Stomach smooth muscle (tissue), 2 donors: ENCODE measurements around the gene LYPD4.
"Not testable (repeated sequence)": the region's sequence is repeated elsewhere in the genome, so short reads cannot be mapped to it uniquely, and the experiment has no call there.

ENCODE experiments used
- H3K27ac ChIP-seq: one replicate; pipeline ENCODE4 v1.7.0; 2013; ENCODE audit warnings: mild to moderate bottlenecking, low read length, inconsistent platforms
- H3K27me3 ChIP-seq, 2 donors: one replicate each; pipeline ENCODE4 v1.7.0; 2013; ENCODE audit warnings: low read length in 2 of 2; ENCODE audit not compliant: insufficient read depth in 2 of 2, control insufficient read depth in 1 of 2
- H3K36me3 ChIP-seq, 2 donors: one replicate each; pipeline ENCODE4 v1.7.0; 2013; ENCODE audit warnings: low read length in 2 of 2; ENCODE audit not compliant: control insufficient read depth in 2 of 2, insufficient read depth in 2 of 2
- H3K4me1 ChIP-seq: one replicate; pipeline ENCODE4 v1.7.0; 2013; ENCODE audit warnings: low read length; ENCODE audit not compliant: control insufficient read depth, insufficient read depth
- H3K4me3 ChIP-seq, 2 donors: one replicate each; pipeline ENCODE4 v1.7.0; 2013; ENCODE audit warnings: low read length in 2 of 2
- H3K9ac ChIP-seq, 2 donors: one replicate each; pipeline ENCODE4 v1.7.0; 2013; ENCODE audit warnings: low read length in 2 of 2, mild to moderate bottlenecking in 1 of 2
- H3K9me3 ChIP-seq, 2 donors: one replicate each; pipeline ENCODE4 v1.7.0; 2013; ENCODE audit warnings: low read length in 2 of 2; ENCODE audit not compliant: control insufficient read depth in 2 of 2
- donor health status: healthy.
- donor health status: Pancreatic carcinoma.

The LYPD4 gene

DNA sequence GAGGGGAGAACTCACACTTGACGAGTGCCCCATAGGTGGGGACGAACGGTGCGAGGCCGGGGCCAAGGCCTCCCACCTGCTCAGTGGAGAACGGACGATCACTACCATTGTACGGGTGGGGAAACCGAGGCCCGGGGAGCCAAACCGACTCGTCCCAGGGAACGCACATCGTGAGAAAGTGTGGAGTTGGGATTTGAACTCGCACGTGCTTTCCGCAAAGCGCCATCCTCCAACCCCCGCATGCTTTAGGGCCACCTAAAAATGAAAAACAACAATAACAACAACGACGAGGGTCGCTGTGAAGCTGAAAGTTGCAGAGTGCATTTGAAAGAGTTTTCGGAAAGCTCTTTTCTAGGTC, 39.0 kb upstream of the LYPD4 start:
- Histone ChIP-seq H3K27ac (peak overlapping the region; percentile 55), H3K4me3 (peak overlapping the region; percentile 93 to 98), H3K9ac (peak overlapping the region; percentile 78 to 86), H3K36me3 (no peaks in the 10 kb centered on the region), H3K4me1 (peaks cover 22% of the 10 kb centered on the region), H3K9me3 (no peaks in the 10 kb centered on the region), H3K27me3 (no peaks in the 10 kb centered on the region)

DNA sequence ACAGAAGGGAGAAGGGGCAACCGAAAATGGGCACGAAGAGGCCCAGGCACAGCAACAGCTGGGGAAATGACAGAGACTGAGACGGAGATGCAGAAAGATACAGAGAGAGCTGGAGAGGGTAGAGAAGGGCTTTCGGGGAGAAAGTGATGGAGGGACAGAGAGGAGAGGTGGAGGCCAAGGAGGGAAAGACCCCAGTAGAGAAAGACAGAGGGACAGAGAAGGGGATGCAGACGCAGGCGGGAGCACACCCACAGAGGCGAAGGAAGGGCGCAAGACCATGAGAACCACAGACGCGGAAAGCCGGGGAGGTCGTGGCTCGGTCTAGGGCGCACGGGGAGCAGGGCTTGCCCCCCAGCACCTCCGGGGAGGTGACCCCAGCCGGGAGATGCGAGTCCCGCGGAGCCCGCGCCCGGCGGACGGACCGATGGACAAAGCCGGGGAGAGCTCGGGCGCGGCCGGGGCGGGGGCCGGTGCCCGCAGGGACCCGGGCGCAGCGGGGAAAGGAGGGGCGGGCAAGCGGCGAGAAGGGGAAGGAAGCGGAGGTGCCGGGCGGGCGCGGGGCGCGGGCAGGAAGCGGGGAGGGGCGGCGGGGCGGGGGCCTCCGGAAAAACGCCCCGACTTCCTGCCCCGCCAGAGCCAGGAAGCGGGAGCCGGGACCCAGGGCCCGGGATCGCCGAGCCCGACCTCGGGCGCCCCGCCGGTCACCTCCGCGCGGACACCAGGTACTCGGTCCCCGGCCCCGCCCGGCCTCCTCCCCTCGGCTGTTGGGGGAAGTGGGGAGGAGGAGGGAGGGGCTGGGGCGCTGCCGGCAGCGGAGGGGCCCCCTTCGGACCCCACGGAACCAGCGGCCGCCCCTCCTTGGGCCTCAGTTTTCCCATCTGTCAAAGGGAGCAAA, 38.3 kb upstream of the LYPD4 start, which contains the start of gene ARHGEF1:
Gene ARHGEF1, plus strand, starts transcription at position 617 of the 895 bp plus-strand sequence. CDS start 4,899 bp downstream, outside the sequence.
- H3K36me3 ChIP-seq, result no peaks in the 10 kb centered on the region
- H3K27me3 ChIP-seq, result no peaks in the 10 kb centered on the region
- H3K4me3 ChIP-seq, result peak within 1 kb of the TSS; percentile 93 to 98
- H3K27ac ChIP-seq, result peak within 1 kb of the TSS; percentile 55
- no peaks in the 10 kb centered on the region for H3K9me3 ChIP-seq
- peaks cover 22% of the 10 kb centered on the region for H3K4me1 ChIP-seq
- H3K9ac ChIP-seq, result peak within 1 kb of the TSS; percentile 78 to 86

DNA sequence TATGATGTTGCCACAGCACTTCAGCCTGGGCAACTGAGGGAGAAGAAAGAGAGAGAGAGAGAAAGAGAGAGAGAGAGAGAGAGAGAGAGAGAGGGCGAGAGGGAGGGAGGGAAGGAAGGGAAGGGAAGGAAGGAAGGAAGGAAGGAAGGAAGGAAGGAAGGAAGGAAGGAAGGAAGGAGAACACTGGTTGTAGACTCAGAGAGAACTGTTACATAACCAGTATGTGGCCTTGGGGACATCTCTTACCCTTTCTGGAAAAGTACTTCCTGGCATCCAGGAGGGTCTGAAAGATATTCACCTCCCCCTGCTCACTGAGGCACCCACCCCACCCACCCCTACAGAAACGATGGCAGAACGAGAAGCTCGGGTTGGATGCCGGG, 35.8 kb upstream of the LYPD4 start:
- Histone ChIP-seq H3K9ac (no peak overlapping the region), H3K4me1 (peaks cover 17% of the 10 kb centered on the region), H3K9me3 (no peaks in the 10 kb centered on the region), H3K4me3 (no peak overlapping the region), H3K27ac (no peak overlapping the region), H3K27me3 (no peaks in the 10 kb centered on the region), H3K36me3 (no peaks in the 10 kb centered on the region)

DNA sequence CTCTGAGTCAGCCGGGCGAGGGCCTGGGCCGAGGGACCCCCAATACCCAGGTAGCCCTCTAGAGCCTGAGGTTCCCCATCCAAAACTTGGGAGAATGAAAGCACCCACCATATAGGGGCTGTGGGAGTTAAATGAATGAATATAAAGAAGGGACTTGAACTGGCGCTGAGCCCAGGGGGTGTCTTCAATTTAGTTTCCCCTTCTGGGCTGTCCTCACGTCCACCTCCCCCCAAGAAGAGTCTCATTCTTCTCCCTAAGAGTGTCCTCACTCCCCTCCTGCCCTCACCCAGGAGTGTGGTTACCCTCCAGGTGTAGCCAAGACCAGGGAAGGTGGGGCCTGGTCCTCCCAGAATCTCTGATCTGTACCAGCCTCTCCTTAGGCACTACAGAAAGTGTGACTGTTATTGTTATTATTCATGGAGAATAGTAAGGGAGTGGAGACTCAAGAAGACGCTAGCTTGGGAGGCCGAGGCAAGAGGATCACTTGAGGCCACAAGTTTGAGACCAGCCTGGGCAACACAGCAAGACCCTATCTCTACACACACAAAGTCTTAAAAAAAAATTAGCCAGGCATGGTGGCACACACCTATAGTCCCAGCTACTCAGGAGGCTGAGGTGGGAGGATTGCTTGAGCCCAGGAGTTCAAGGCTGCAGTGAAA, 35.3 kb upstream of the LYPD4 start:
- Histone ChIP-seq H3K4me3 (no peak overlapping the region), H3K9ac (no peak overlapping the region), H3K27me3 (no peaks in the 10 kb centered on the region), H3K4me1 (peaks cover 14% of the 10 kb centered on the region), H3K27ac (no peak overlapping the region), H3K36me3 (no peaks in the 10 kb centered on the region), H3K9me3 (no peaks in the 10 kb centered on the region)

GRCh38 chr19:41879080-41879479, 34.6 kb upstream of the LYPD4 start:
- Histone ChIP-seq H3K9me3 (no peaks in the 10 kb centered on the region), H3K36me3 (no peaks in the 10 kb centered on the region), H3K4me1 (peaks cover 10% of the 10 kb centered on the region), H3K27me3 (no peaks in the 10 kb centered on the region), H3K4me3 (no peak overlapping the region), H3K27ac (no peak overlapping the region), H3K9ac (no peak overlapping the region)

- Histone ChIP-seq H3K9me3 (no peaks in the 10 kb centered on the region), H3K9ac (no peak overlapping the region), H3K4me3 (no peak overlapping the region), H3K36me3 (no peaks in the 10 kb centered on the region), H3K27ac (no peak overlapping the region), H3K27me3 (no peaks in the 10 kb centered on the region), H3K4me1 (peaks cover 5% of the 10 kb centered on the region)
Measured at GRCh38 chr19:41877916-41878905, 33.7 kb upstream of the LYPD4 start.

- H3K4me1 ChIP-seq, result no peaks in the 10 kb centered on the region
- no peaks in the 10 kb centered on the region for H3K27me3 ChIP-seq
- no peak within 1 kb of the TSS for H3K4me3 ChIP-seq
- no peak within 1 kb of the TSS for H3K27ac ChIP-seq
- no peaks in the 10 kb centered on the region for H3K36me3 ChIP-seq
- no peaks in the 10 kb centered on the region for H3K9me3 ChIP-seq
- H3K9ac ChIP-seq, result no peak within 1 kb of the TSS
Measured at GRCh38 chr19:41876847-41877832, 32.7 kb upstream of the LYPD4 start, which contains the start of gene CD79A. Gene CD79A, plus strand, starts transcription at chr19:41877279. Its CDS starts 26 bp downstream, at chr19:41877305.

DNA sequence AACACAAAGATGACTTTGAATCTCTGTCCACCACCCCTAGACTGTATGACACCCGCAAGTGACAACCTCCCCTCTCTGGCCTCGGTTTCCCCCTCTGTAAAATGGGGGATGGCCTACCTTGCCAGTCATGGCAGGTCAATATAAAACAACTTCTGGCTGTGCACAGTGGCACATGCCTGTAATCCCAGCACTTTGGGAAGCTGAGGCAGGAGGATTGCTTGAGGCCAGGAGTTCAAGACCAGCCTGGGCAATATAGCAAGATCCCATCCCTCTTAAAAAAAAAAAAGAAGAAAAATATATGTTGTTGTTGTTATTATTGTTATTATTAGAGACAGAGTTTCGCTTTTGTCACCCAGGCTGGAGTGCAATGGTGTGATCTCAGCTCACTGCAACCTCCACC, 31.5 kb upstream of the LYPD4 start:
- H3K27me3 ChIP-seq, H3K9me3 ChIP-seq, H3K27ac ChIP-seq, H3K4me3 ChIP-seq, H3K4me1 ChIP-seq, H3K9ac ChIP-seq, H3K36me3 ChIP-seq: not testable (repeated sequence)

- H3K27ac ChIP-seq, result no peak overlapping the region
Measured at GRCh38 chr19:41872775-41873647, 28.5 kb upstream of the LYPD4 start.

More at GRCh38 chr19:41872775-41873647, 28.5 kb upstream of the LYPD4 start:
- H3K4me1 ChIP-seq, result no peaks in the 10 kb centered on the region
- H3K27me3 ChIP-seq, result no peaks in the 10 kb centered on the region
- no peaks in the 10 kb centered on the region for H3K9me3 ChIP-seq
- no peak overlapping the region for H3K4me3 ChIP-seq
- no peak overlapping the region for H3K9ac ChIP-seq
- H3K36me3 ChIP-seq, result peaks cover 25 to 26% of the 10 kb centered on the region in 2 donors
